TTC549 (cell line): ENCODE results near the gene VEZF1.
"Not testable (repeated sequence)": the region's sequence is repeated elsewhere in the genome, so short reads cannot be mapped to it uniquely, and the experiment has no call there.

Source experiments
- FAIRE-seq: peaks from 2 replicates; lab custom pipeline; 2012; peaks lifted over from hg19 to GRCh38; lab: Jason Lieb, UNC

VEZF1 gene

GRCh38 chr17:57972151-57972550, 15.9 kb downstream of the VEZF1 start:
- FAIRE-seq = no peak

GRCh38 chr17:57971572-57971971, 16.5 kb downstream of the VEZF1 start:
- FAIRE-seq = no peak

- FAIRE-seq = no peak
These were observed 17.3 kb downstream of the VEZF1 start for GRCh38 chr17:57970710-57971109.

- no peak for FAIRE-seq
These were observed 19.6 kb downstream of the VEZF1 start for GRCh38 chr17:57968456-57968855.

GRCh38 chr17:57966875-57967274, 21.2 kb downstream of the VEZF1 start:
- FAIRE-seq = no peak

GRCh38 chr17:57966246-57966645, 21.8 kb downstream of the VEZF1 start:
- no peak for FAIRE-seq

GRCh38 chr17:57965521-57966160, 22.4 kb downstream of the VEZF1 start:
- FAIRE-seq = no peak

- FAIRE-seq = no peak
These were observed 24.9 kb downstream of the VEZF1 start for GRCh38 chr17:57963149-57963511.

GRCh38 chr17:57962279-57963148, 25.5 kb downstream of the VEZF1 start:
- no peak for FAIRE-seq

GRCh38 chr17:57959929-57960328, 28.1 kb downstream of the VEZF1 start:
- no peak for FAIRE-seq

GRCh38 chr17:57958391-57958790, 29.7 kb downstream of the VEZF1 start:
- FAIRE-seq = not testable (repeated sequence)

- no peak for FAIRE-seq
These were observed 30.2 kb downstream of the VEZF1 start for GRCh38 chr17:57957886-57958285.

GRCh38 chr17:57957120-57957850, 30.8 kb downstream of the VEZF1 start:
- FAIRE-seq = no peak

GRCh38 chr17:57956291-57957119, 31.5 kb downstream of the VEZF1 start:
- no peak for FAIRE-seq

- no peak for FAIRE-seq
These were observed 32.7 kb downstream of the VEZF1 start, which contains the start of gene CUEDC1 for GRCh38 chr17:57955183-57955931. Gene CUEDC1 (minus strand): TSS chr17:57955412. CDS start chr17:57885564, 69,848 bp downstream.

- no peak for FAIRE-seq
These were observed 33.5 kb downstream of the VEZF1 start for GRCh38 chr17:57954397-57955182.

GRCh38 chr17:57953705-57954396, 34.2 kb downstream of the VEZF1 start:
- no peak for FAIRE-seq

- no peak for FAIRE-seq
These were observed 34.8 kb downstream of the VEZF1 start for GRCh38 chr17:57953219-57953618.

- no peak for FAIRE-seq
These were observed 38.4 kb downstream of the VEZF1 start for GRCh38 chr17:57949649-57950048.
